HepG2 (cell line): ENCODE results near the gene EIF5A2. TPM values are rescaled to one million over a fixed set of nuclear protein-coding genes. Genes with fewer than 3 reads are reported as not detected.
A peak's percentile ranks its signal among the peaks of the same experiment; 100 is the strongest.

Experiments
- CENPBD1 ChIP-seq: sonication (generic); formaldehyde crosslinking; IDR thresholded peaks from 2 replicates; pipeline ENCODE4 v1.8.0; 2022; ENCODE audit warnings: missing genetic modification reagents, low read depth, mild to moderate bottlenecking, borderline replicate concordance
- KAT8 ChIP-seq: IDR thresholded peaks from 2 replicates; pipeline ENCODE4 v1.6.1; 2016; ENCODE audit warnings: missing genetic modification reagents, missing compliant biosample characterization
- KDM2A ChIP-seq: sonication (generic); formaldehyde crosslinking; IDR thresholded peaks from 2 replicates; pipeline ENCODE4 v1.4.0; 2020; ENCODE audit warnings: low read depth, missing genetic modification reagents, borderline replicate concordance
- NR2C2 ChIP-seq: sonication (generic); formaldehyde crosslinking; IDR thresholded peaks from 2 replicates; pipeline ENCODE4 v1.4.0; 2020; ENCODE audit warnings: missing genetic modification reagents, mild to moderate bottlenecking, moderate library complexity, borderline replicate concordance
- RERE ChIP-seq: IDR thresholded peaks from 2 replicates; pipeline ENCODE4 v1.6.1; 2016; ENCODE audit warnings: low read depth, missing genetic modification reagents, missing compliant biosample characterization
- SOX6 ChIP-seq, 2 experiments: fragments of 450-650 bp in 1 of 2; sonication (generic) in 1 of 2; formaldehyde crosslinking in 1 of 2; IDR thresholded peaks; 2 replicates each; pipeline versions ENCODE4 v1.4.0 to v1.6.1; 2017 to 2020; ENCODE audit warnings: antibody characterized with exemption in 1 of 2, mild to moderate bottlenecking in 1 of 2, missing genetic modification reagents in 1 of 2
- TCF7 ChIP-seq: sonication (generic); IDR thresholded peaks from 2 replicates; pipeline ENCODE4 v1.6.1; 2016; ENCODE audit warnings: antibody characterized with exemption, low read depth
- TMF1 ChIP-seq: sonication (generic); formaldehyde crosslinking; IDR thresholded peaks from 2 replicates; pipeline ENCODE4 v1.8.1; 2022; ENCODE audit warnings: low read depth, missing genetic modification reagents
- ZBTB44 ChIP-seq: sonication (generic); formaldehyde crosslinking; IDR thresholded peaks from 2 replicates; pipeline ENCODE4 v1.4.0; 2020; ENCODE audit warnings: missing genetic modification reagents
- ZNF644 ChIP-seq: IDR thresholded peaks from 2 replicates; pipeline ENCODE4 v1.6.1; 2016; ENCODE audit warnings: low read depth
- ZNF747 ChIP-seq: sonication (generic); formaldehyde crosslinking; IDR thresholded peaks from 2 replicates; pipeline ENCODE4 v1.8.1; 2023; ENCODE audit warnings: missing genetic modification reagents, mild to moderate bottlenecking, borderline replicate concordance
- polyA plus RNA-seq, 8 experiments: library from polyadenylated mRNA; depleted of rRNA in 3 of 8; stranded (reverse) in 7 of 8; unstranded in 1 of 8; fragments of >200 nt; fragmentation: Illumina TruSeq in 4 of 8; extraction: Trizol in 4 of 8; gene quantifications; 2 replicates each; pipeline versions ENCODE4 v1.2.1 to v1.2.3, GENCODE V29; 2011 to 2016; ENCODE audit warnings: low read depth in 4 of 8, missing spikeins in 1 of 8, mixed read lengths in 1 of 8; ENCODE audit not compliant: insufficient read depth in 1 of 8
- total RNA-seq, 5 experiments: library from RNA; depleted of rRNA; stranded (reverse); fragments of >200 nt; fragmentation: Illumina TruSeq; extraction: Trizol; gene quantifications; 2 replicates each; pipeline ENCODE4 v1.2.3, GENCODE V29; 2016; ENCODE audit warnings: low read depth in 1 of 5
- TF ChIP-seq, protein P1 (sequence below): sonication (generic); formaldehyde crosslinking; IDR thresholded peaks from 2 replicates; pipeline ENCODE4 v1.4.0; 2020; ENCODE audit warnings: mild to moderate bottlenecking, missing genetic modification reagents
- TF ChIP-seq, protein P2 (sequence below): IDR thresholded peaks from 2 replicates; pipeline ENCODE4 v1.6.1; 2016

Gene EIF5A2
- total and polyA plus RNA-seq, 2 of the 13 experiments (the other 11 are each of a cell fraction or from before 2014, with no cell fraction given) = 3.5 to 9.4 TPM

GRCh38 chr3:170869645-170870593 is 38.5 kb downstream of the EIF5A2 start, which contains the start of gene RPL22L1 (continued):
- peak; percentile 66; the same call in 1 of the 2 replicates for TF ChIP-seq RERE
- peak; percentile 79 for TF ChIP-seq ZNF644
- peak; percentile 90 for TF ChIP-seq KDM2A
- TF ChIP-seq NR2C2 (CRISPR knock-in tag) = 0 out of 2 replicates have a peak, but pooled peaks have one; percentile 34
- TF ChIP-seq, protein P1, sequence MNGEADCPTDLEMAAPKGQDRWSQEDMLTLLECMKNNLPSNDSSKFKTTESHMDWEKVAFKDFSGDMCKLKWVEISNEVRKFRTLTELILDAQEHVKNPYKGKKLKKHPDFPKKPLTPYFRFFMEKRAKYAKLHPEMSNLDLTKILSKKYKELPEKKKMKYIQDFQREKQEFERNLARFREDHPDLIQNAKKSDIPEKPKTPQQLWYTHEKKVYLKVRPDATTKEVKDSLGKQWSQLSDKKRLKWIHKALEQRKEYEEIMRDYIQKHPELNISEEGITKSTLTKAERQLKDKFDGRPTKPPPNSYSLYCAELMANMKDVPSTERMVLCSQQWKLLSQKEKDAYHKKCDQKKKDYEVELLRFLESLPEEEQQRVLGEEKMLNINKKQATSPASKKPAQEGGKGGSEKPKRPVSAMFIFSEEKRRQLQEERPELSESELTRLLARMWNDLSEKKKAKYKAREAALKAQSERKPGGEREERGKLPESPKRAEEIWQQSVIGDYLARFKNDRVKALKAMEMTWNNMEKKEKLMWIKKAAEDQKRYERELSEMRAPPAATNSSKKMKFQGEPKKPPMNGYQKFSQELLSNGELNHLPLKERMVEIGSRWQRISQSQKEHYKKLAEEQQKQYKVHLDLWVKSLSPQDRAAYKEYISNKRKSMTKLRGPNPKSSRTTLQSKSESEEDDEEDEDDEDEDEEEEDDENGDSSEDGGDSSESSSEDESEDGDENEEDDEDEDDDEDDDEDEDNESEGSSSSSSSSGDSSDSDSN (CRISPR knock-in tag) = peak; percentile 83
- no peak for TF ChIP-seq TCF7
- TF ChIP-seq, protein P2, sequence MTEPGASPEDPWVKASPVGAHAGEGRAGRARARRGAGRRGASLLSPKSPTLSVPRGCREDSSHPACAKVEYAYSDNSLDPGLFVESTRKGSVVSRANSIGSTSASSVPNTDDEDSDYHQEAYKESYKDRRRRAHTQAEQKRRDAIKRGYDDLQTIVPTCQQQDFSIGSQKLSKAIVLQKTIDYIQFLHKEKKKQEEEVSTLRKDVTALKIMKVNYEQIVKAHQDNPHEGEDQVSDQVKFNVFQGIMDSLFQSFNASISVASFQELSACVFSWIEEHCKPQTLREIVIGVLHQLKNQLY (CRISPR knock-in tag) = no peak; the same call in 1 of the 2 replicates
- peak; percentile 92 for TF ChIP-seq TMF1
- TF ChIP-seq KAT8 (CRISPR knock-in tag) = peak; percentile 92
- no peak for TF ChIP-seq CENPBD1 (CRISPR knock-in tag)
- peak; percentile 46; the same call in 1 of the 2 replicates for TF ChIP-seq ZBTB44
- TF ChIP-seq ZNF747 = peak; percentile 78; the same call in 1 of the 2 replicates
- TF ChIP-seq SOX6 (IDR thresholded peaks at IDR 0.05) = no peak
- TF ChIP-seq SOX6 (CRISPR knock-in tag; IDR thresholded peaks at IDR 0.05) = peak; percentile 48
